ENCODE results near the gene GPR82.

GPR82 gene

GRCh38 chrX:41689711-41690110 lies 34.3 kb upstream of the GPR82 start:
- H3K14ac ChIP-seq (ENCODE audit: low read length) = no peak overlapping the region
- H3K79me2 ChIP-seq (ENCODE audit: control insufficient read depth, insufficient read depth, low read length, poor library complexity) = no peaks in the 10 kb centered on the region
- H3K36me3 ChIP-seq (ENCODE audit: control insufficient read depth in 1 of 2, insufficient read depth in 2 of 2, low read length in 2 of 2) = no peaks in the 10 kb centered on the region
- no peak overlapping the region for H3K27ac ChIP-seq (ENCODE audit: low read depth, low read length)
- no peak overlapping the region for H2AK5ac ChIP-seq (ENCODE audit: low read length)
- H3K9ac ChIP-seq (ENCODE audit: low read length) = no peak overlapping the region
- no peak overlapping the region for H3K4me2 ChIP-seq (ENCODE audit: low read length)
- H3K4ac ChIP-seq (ENCODE audit: low read depth, low read length) = no peak overlapping the region
- no peak overlapping the region for H3K18ac ChIP-seq (ENCODE audit: low read length)
- H4K8ac ChIP-seq (ENCODE audit: low read depth, low read length) = no peak overlapping the region
- H4K91ac ChIP-seq (ENCODE audit: low read depth, low read length) = no peak overlapping the region
- H3K23ac ChIP-seq (ENCODE audit: low read length) = no peak overlapping the region
- no peak overlapping the region for H3K4me3 ChIP-seq (ENCODE audit: low read depth, low read length)
- WGBS (ENCODE audit: extremely low coverage, insufficient coverage, insufficient read length) = no CpG with 5 or more reads among the region's 3 CpGs
- no peak overlapping the region for H4K12ac ChIP-seq (ENCODE audit: low read depth, low read length)
- H2AFZ ChIP-seq (ENCODE audit: insufficient read depth, low read length, poor library complexity) = no peak overlapping the region
- no peaks in the 10 kb centered on the region for H3K27me3 ChIP-seq (ENCODE audit: insufficient read depth, low read length)
- no peak overlapping the region for H2BK5ac ChIP-seq (ENCODE audit: low read depth, low read length, poor library complexity)
- no peaks in the 10 kb centered on the region for H3K4me1 ChIP-seq (ENCODE audit: control insufficient read depth in 1 of 2, insufficient read depth in 2 of 2, low read length in 2 of 2)
- peak; percentile 46 to 79 for DNase-seq
- H2BK120ac ChIP-seq (ENCODE audit: insufficient read depth, low read length, poor library complexity) = no peak overlapping the region
- no peak overlapping the region for H2BK12ac ChIP-seq (ENCODE audit: low read length)
- H3K9me3 ChIP-seq (ENCODE audit: insufficient read depth, low read depth, low read length) = no peaks in the 10 kb centered on the region
- no peaks in the 10 kb centered on the region for H3K79me1 ChIP-seq (ENCODE audit: low read length)

DNA sequence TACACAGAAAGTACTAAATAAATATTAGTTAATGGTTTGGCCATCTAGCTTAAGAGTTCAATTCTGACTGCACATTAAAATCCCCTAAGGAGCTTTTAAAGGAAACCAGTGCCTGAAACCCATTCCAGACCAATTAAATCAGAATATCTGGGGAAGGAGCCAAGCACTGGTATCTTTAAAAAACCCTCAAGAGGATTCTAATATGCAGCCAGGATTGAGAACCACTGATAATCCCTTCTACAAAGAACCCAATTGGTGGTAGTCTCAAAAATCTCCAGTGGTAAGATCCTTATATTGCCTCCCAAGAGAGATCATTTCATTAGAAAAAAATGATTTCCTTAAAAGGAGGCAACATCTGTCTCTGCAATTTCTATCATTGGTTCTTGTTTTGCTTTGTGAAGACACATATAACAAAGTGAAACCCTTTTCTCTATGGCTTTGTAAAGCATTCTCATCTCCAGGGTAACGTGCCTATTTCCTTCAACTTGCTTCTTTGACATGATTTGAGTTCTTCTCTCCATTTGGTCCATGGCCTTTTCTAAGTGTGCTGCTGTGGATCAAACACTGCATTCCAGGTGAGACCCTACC lies 31.7 kb upstream of the GPR82 start:
- no peak overlapping the region for H4K12ac ChIP-seq (ENCODE audit: low read depth, low read length)
- no peaks in the 10 kb centered on the region for H3K36me3 ChIP-seq (ENCODE audit: control insufficient read depth in 1 of 2, insufficient read depth in 2 of 2, low read length in 2 of 2)
- H3K9me3 ChIP-seq (ENCODE audit: insufficient read depth, low read depth, low read length) = no peaks in the 10 kb centered on the region
- no peak overlapping the region for H3K9ac ChIP-seq (ENCODE audit: low read length)
- no peak overlapping the region for H4K91ac ChIP-seq (ENCODE audit: low read depth, low read length)
- no peak overlapping the region for H3K14ac ChIP-seq (ENCODE audit: low read length)
- H2AK5ac ChIP-seq (ENCODE audit: low read length) = no peak overlapping the region
- H3K23ac ChIP-seq (ENCODE audit: low read length) = no peak overlapping the region
- H3K79me1 ChIP-seq (ENCODE audit: low read length) = no peaks in the 10 kb centered on the region
- no peak overlapping the region for H3K27ac ChIP-seq (ENCODE audit: low read depth, low read length)
- no peak overlapping the region for H2BK12ac ChIP-seq (ENCODE audit: low read length)
- no peak overlapping the region for H3K4me3 ChIP-seq (ENCODE audit: low read depth, low read length)
- H3K4me1 ChIP-seq (ENCODE audit: control insufficient read depth in 1 of 2, insufficient read depth in 2 of 2, low read length in 2 of 2) = no peaks in the 10 kb centered on the region
- no peak overlapping the region for H2BK5ac ChIP-seq (ENCODE audit: low read depth, low read length, poor library complexity)
- no peaks in the 10 kb centered on the region for H3K79me2 ChIP-seq (ENCODE audit: control insufficient read depth, insufficient read depth, low read length, poor library complexity)
- DNase-seq = no peak
- H2AFZ ChIP-seq (ENCODE audit: insufficient read depth, low read length, poor library complexity) = no peak overlapping the region
- H3K27me3 ChIP-seq (ENCODE audit: insufficient read depth, low read length) = no peaks in the 10 kb centered on the region
- H2BK120ac ChIP-seq (ENCODE audit: insufficient read depth, low read length, poor library complexity) = no peak overlapping the region
- no peak overlapping the region for H3K18ac ChIP-seq (ENCODE audit: low read length)
- H4K8ac ChIP-seq (ENCODE audit: low read depth, low read length) = no peak overlapping the region
- H3K4me2 ChIP-seq (ENCODE audit: low read length) = no peak overlapping the region
- WGBS (ENCODE audit: extremely low coverage, insufficient coverage, insufficient read length) = no CpG with 5 or more reads among the region's 1 CpG
- no peak overlapping the region for H3K4ac ChIP-seq (ENCODE audit: low read depth, low read length)

- H2BK12ac ChIP-seq (ENCODE audit: low read length) = no peak overlapping the region
- no peaks in the 10 kb centered on the region for H3K4me1 ChIP-seq (ENCODE audit: control insufficient read depth in 1 of 2, insufficient read depth in 2 of 2, low read length in 2 of 2)
- H3K79me2 ChIP-seq (ENCODE audit: control insufficient read depth, insufficient read depth, low read length, poor library complexity) = no peaks in the 10 kb centered on the region
- H3K36me3 ChIP-seq (ENCODE audit: control insufficient read depth in 1 of 2, insufficient read depth in 2 of 2, low read length in 2 of 2) = no peaks in the 10 kb centered on the region
- no peaks in the 10 kb centered on the region for H3K9me3 ChIP-seq (ENCODE audit: insufficient read depth, low read depth, low read length)
- no peak overlapping the region for H4K91ac ChIP-seq (ENCODE audit: low read depth, low read length)
- H2AK5ac ChIP-seq (ENCODE audit: low read length) = no peak overlapping the region
- no peak overlapping the region for H3K18ac ChIP-seq (ENCODE audit: low read length)
- no peak overlapping the region for H4K12ac ChIP-seq (ENCODE audit: low read depth, low read length)
- no CpG with 5 or more reads among the region's 3 CpGs for WGBS (ENCODE audit: extremely low coverage, insufficient coverage, insufficient read length)
- no peak overlapping the region for H3K4ac ChIP-seq (ENCODE audit: low read depth, low read length)
- H3K14ac ChIP-seq (ENCODE audit: low read length) = no peak overlapping the region
- H3K27me3 ChIP-seq (ENCODE audit: insufficient read depth, low read length) = no peaks in the 10 kb centered on the region
- H3K23ac ChIP-seq (ENCODE audit: low read length) = no peak overlapping the region
- H3K79me1 ChIP-seq (ENCODE audit: low read length) = no peaks in the 10 kb centered on the region
- H3K27ac ChIP-seq (ENCODE audit: low read depth, low read length) = no peak overlapping the region
- H2BK5ac ChIP-seq (ENCODE audit: low read depth, low read length, poor library complexity) = no peak overlapping the region
- no peak overlapping the region for H2BK120ac ChIP-seq (ENCODE audit: insufficient read depth, low read length, poor library complexity)
- H4K8ac ChIP-seq (ENCODE audit: low read depth, low read length) = no peak overlapping the region
- H2AFZ ChIP-seq (ENCODE audit: insufficient read depth, low read length, poor library complexity) = no peak overlapping the region
- DNase-seq = no peak
- H3K9ac ChIP-seq (ENCODE audit: low read length) = no peak overlapping the region
- H3K4me2 ChIP-seq (ENCODE audit: low read length) = no peak overlapping the region
- no peak overlapping the region for H3K4me3 ChIP-seq (ENCODE audit: low read depth, low read length)
Observed at GRCh38 chrX:41693024-41693423, 31.0 kb upstream of the GPR82 start.

- H2AFZ ChIP-seq (ENCODE audit: insufficient read depth, low read length, poor library complexity) = no peak overlapping the region
- H4K8ac ChIP-seq (ENCODE audit: low read depth, low read length) = no peak overlapping the region
- no CpG with 5 or more reads among the region's 7 CpGs for WGBS (ENCODE audit: extremely low coverage, insufficient coverage, insufficient read length)
- H3K36me3 ChIP-seq (ENCODE audit: control insufficient read depth in 1 of 2, insufficient read depth in 2 of 2, low read length in 2 of 2) = no peaks in the 10 kb centered on the region
- no peak overlapping the region for H4K12ac ChIP-seq (ENCODE audit: low read depth, low read length)
- H3K18ac ChIP-seq (ENCODE audit: low read length) = no peak overlapping the region
- H3K14ac ChIP-seq (ENCODE audit: low read length) = no peak overlapping the region
- H3K79me2 ChIP-seq (ENCODE audit: control insufficient read depth, insufficient read depth, low read length, poor library complexity) = no peaks in the 10 kb centered on the region
- H2BK120ac ChIP-seq (ENCODE audit: insufficient read depth, low read length, poor library complexity) = no peak overlapping the region
- no peak overlapping the region for H3K4ac ChIP-seq (ENCODE audit: low read depth, low read length)
- no peak overlapping the region for H2BK5ac ChIP-seq (ENCODE audit: low read depth, low read length, poor library complexity)
- no peak overlapping the region for H2BK12ac ChIP-seq (ENCODE audit: low read length)
- H3K23ac ChIP-seq (ENCODE audit: low read length) = no peak overlapping the region
- no peak overlapping the region for H3K4me3 ChIP-seq (ENCODE audit: low read depth, low read length)
- H3K4me1 ChIP-seq (ENCODE audit: control insufficient read depth in 1 of 2, insufficient read depth in 2 of 2, low read length in 2 of 2) = no peaks in the 10 kb centered on the region
- H3K9ac ChIP-seq (ENCODE audit: low read length) = no peak overlapping the region
- H4K91ac ChIP-seq (ENCODE audit: low read depth, low read length) = no peak overlapping the region
- H3K79me1 ChIP-seq (ENCODE audit: low read length) = no peaks in the 10 kb centered on the region
- no peak overlapping the region for H3K27ac ChIP-seq (ENCODE audit: low read depth, low read length)
- H3K9me3 ChIP-seq (ENCODE audit: insufficient read depth, low read depth, low read length) = no peaks in the 10 kb centered on the region
- no peak overlapping the region for H3K4me2 ChIP-seq (ENCODE audit: low read length)
- peak; percentile 24 to 69 for DNase-seq
- H3K27me3 ChIP-seq (ENCODE audit: insufficient read depth, low read length) = no peaks in the 10 kb centered on the region
- no peak overlapping the region for H2AK5ac ChIP-seq (ENCODE audit: low read length)
Observed at GRCh38 chrX:41695426-41695825, 28.6 kb upstream of the GPR82 start.
